WTC11 (cell line): Measurements from ENCODE around the gene PMS2. TPM values are rescaled to one million over a fixed set of nuclear protein-coding genes. Genes with fewer than 3 reads are reported as not detected.

ENCODE experiments used
- ATAC-seq: fragments of 200-7000 bp; cut with Tn5 transposase; 2 replicates; pipeline ENCODE4 v1.10.0; 2021; ENCODE audit warnings: mild to moderate bottlenecking, moderate library complexity
- Bru-seq: library from RNA; stranded (reverse); fragments of 400-500 nt; gene quantifications from one replicate; lab custom pipeline; 2021; lab: Mats Ljungman, UMichigan
- CTCF ChIA-PET: fragments of 300-600 bp; sonication (Branson Sonifier 250); formaldehyde crosslinking; loops from one replicate; lab custom pipeline; 2021; ENCODE audit warnings: antibody characterized with exemption; lab: Charles Lee
- POLR2A ChIA-PET: fragments of 350-600 bp; sonication (Branson Sonifier 250); formaldehyde crosslinking; loops from one replicate; lab custom pipeline; 2021; ENCODE audit warnings: antibody characterized with exemption; lab: Charles Lee
- DNase-seq: peaks from one replicate; pipeline ENCODE4 v3.0.0; 2021; ENCODE audit warnings: low spot score
- H3K27ac Mint-ChIP-seq: 2 replicates; pipeline ENCODE4 v1.8.0; 2021; ENCODE audit warnings: mixed read lengths
- H3K27me3 Mint-ChIP-seq: 2 replicates; pipeline ENCODE4 v1.8.0; 2021; ENCODE audit warnings: low read depth, mild to moderate bottlenecking, moderate library complexity, mixed read lengths
- H3K36me3 Mint-ChIP-seq: 2 replicates; pipeline ENCODE4 v1.8.0; 2021; ENCODE audit warnings: mixed read lengths
- H3K4me1 Mint-ChIP-seq: 2 replicates; pipeline ENCODE4 v1.8.0; 2022; ENCODE audit warnings: mixed read lengths
- H3K4me3 Mint-ChIP-seq: 2 replicates; pipeline ENCODE4 v1.8.0; 2021; ENCODE audit warnings: mild to moderate bottlenecking, moderate library complexity, mixed read lengths
- H3K9me3 Mint-ChIP-seq: 2 replicates; pipeline ENCODE4 v1.8.0; 2021; ENCODE audit warnings: mixed read lengths
- AFF4 ChIP-seq: sonication (generic); formaldehyde crosslinking; IDR thresholded peaks from 2 replicates; pipeline ENCODE4 v1.8.1; 2023; ENCODE audit warnings: mild to moderate bottlenecking, missing genetic modification reagents, borderline replicate concordance
- AR ChIP-seq: fragments of 250-450 bp; sonication (Bioruptor Pico); IDR thresholded peaks from 2 replicates; pipeline ENCODE4 v1.9.0; 2021; ENCODE audit warnings: mild to moderate bottlenecking
- CBFB ChIP-seq: sonication (generic); formaldehyde crosslinking; IDR thresholded peaks from 2 replicates; pipeline ENCODE4 v1.8.1; 2022; ENCODE audit warnings: mild to moderate bottlenecking, low read depth, missing genetic modification reagents
- E2F1 ChIP-seq: sonication (generic); formaldehyde crosslinking; IDR thresholded peaks from 2 replicates; pipeline ENCODE4 v1.8.0; 2022; ENCODE audit warnings: mild to moderate bottlenecking, missing genetic modification reagents
- ERG ChIP-seq: fragments of 250-450 bp; sonication (Bioruptor Pico); IDR thresholded peaks from 2 replicates; pipeline ENCODE4 v1.8.0; 2021; ENCODE audit warnings: mild to moderate bottlenecking
- ESRRA ChIP-seq: sonication (generic); formaldehyde crosslinking; IDR thresholded peaks from 2 replicates; pipeline ENCODE4 v1.8.1; 2022; ENCODE audit warnings: mild to moderate bottlenecking, missing genetic modification reagents, borderline replicate concordance
- FOXJ3 ChIP-seq: sonication (generic); formaldehyde crosslinking; IDR thresholded peaks from 2 replicates; pipeline ENCODE4 v1.9.0; 2021; ENCODE audit warnings: missing genetic modification reagents, mild to moderate bottlenecking, borderline replicate concordance
- FOXP1 ChIP-seq: sonication (generic); formaldehyde crosslinking; IDR thresholded peaks from 2 replicates; pipeline ENCODE4 v1.8.0; 2022; ENCODE audit warnings: missing genetic modification reagents, mild to moderate bottlenecking, moderate library complexity, borderline replicate concordance
- IRF1 ChIP-seq: sonication (generic); formaldehyde crosslinking; IDR thresholded peaks from 2 replicates; pipeline ENCODE4 v1.8.0; 2023; ENCODE audit warnings: missing genetic modification reagents
- JUN ChIP-seq: sonication (generic); formaldehyde crosslinking; IDR thresholded peaks from 2 replicates; pipeline ENCODE4 v1.8.0; 2023; ENCODE audit warnings: mild to moderate bottlenecking, missing genetic modification reagents
- NFE2L1 ChIP-seq: sonication (generic); formaldehyde crosslinking; IDR thresholded peaks from 2 replicates; pipeline ENCODE4 v1.8.1; 2023; ENCODE audit warnings: missing genetic modification reagents
- SOX15 ChIP-seq: fragments of 250-450 bp; sonication (Bioruptor Pico); IDR thresholded peaks from 2 replicates; pipeline ENCODE4 v1.9.0; 2021; ENCODE audit warnings: mild to moderate bottlenecking
- STAT6 ChIP-seq: sonication (generic); formaldehyde crosslinking; conservative IDR thresholded peaks from 2 replicates; pipeline ENCODE4 v1.8.1; 2023; ENCODE audit warnings: mild to moderate bottlenecking, low read depth, missing genetic modification reagents, moderate library complexity
- TEAD4 ChIP-seq: sonication (generic); formaldehyde crosslinking; IDR thresholded peaks from 2 replicates; pipeline ENCODE4 v1.8.0; 2022; ENCODE audit warnings: mild to moderate bottlenecking, missing genetic modification reagents
- ZNF232 ChIP-seq: sonication (generic); formaldehyde crosslinking; IDR thresholded peaks from 2 replicates; pipeline ENCODE4 v1.8.0; 2022; ENCODE audit warnings: mild to moderate bottlenecking, missing genetic modification reagents
- ZNF263 ChIP-seq: sonication (generic); formaldehyde crosslinking; IDR thresholded peaks from 2 replicates; pipeline ENCODE4 v1.8.1; 2022; ENCODE audit warnings: low read depth, mild to moderate bottlenecking, moderate library complexity, missing genetic modification reagents
- ZNF425 ChIP-seq: fragments of 250-450 bp; sonication (Bioruptor Pico); conservative IDR thresholded peaks from 2 replicates; pipeline ENCODE4 v1.9.0; 2021; ENCODE audit warnings: mild to moderate bottlenecking
- ZNF671 ChIP-seq: fragments of 250-450 bp; sonication (Bioruptor Pico); IDR thresholded peaks from 2 replicates; pipeline ENCODE4 v1.8.0; 2021; ENCODE audit warnings: mild to moderate bottlenecking
- long read RNA-seq, 3 experiments: library from RNA in 1 of 3; library from capped mRNA in 1 of 3; library from polyadenylated mRNA in 1 of 3; unstranded in 2 of 3; stranded (forward) in 1 of 3; transcript quantifications; one replicate each; pipeline ENCODE4 v2.0.0, GENCODE V29; 2021
- total RNA-seq: library from RNA; stranded (reverse); gene quantifications from 3 replicates; pipeline ENCODE4 v1.2.3, GENCODE V29; 2021

PMS2 gene
- total RNA-seq (13.7 to 14.8 TPM (median 14.6 TPM) in 3 replicates), Bru-seq, nascent RNA (percentile 61 among the genes with signal in this experiment)
- long read RNA-seq, experiment 1, transcript PMS2-209 (15 exons, 2,765 nt), result minor isoform, 6 of 86 reads
- long read RNA-seq, experiment 1, transcript PMS2-201 (15 exons, 2,855 nt), result major isoform, 42 of 86 reads
- long read RNA-seq, experiment 1, partial matches to known transcripts, result 7 of 86 reads
- long read RNA-seq, experiment 1, other reads (novel, unspliced or antisense), result 29 of 86 reads
- long read RNA-seq, experiment 2, partial matches to known transcripts, result 4 of 11 reads
- long read RNA-seq, experiment 2, other reads (novel, unspliced or antisense), result 3 of 11 reads
- long read RNA-seq, experiment 3, partial matches to known transcripts, result 1 of 4 reads
- long read RNA-seq, experiment 3, other reads (novel, unspliced or antisense), result 1 of 4 reads

GRCh38 chr7:6008668-6009611, at the start of gene PMS2, which contains the start of gene AIMP2:
TSS of gene PMS2 (minus strand) at chr7:6009049. CDS start at chr7:6009019, 30 bp downstream.
TSS of gene AIMP2 (plus strand) at chr7:6009272. CDS start at chr7:6009364, 92 bp downstream.
- Mint-ChIP-seq H3K27ac (peak within 1 kb of the TSS; percentile 92), H3K4me1 (peaks cover 18% of the 10 kb centered on the region), H3K9me3 (no peaks in the 10 kb centered on the region), H3K27me3 (no peaks in the 10 kb centered on the region), H3K4me3 (peak within 1 kb of the TSS; percentile 81), H3K36me3 (peaks cover 22% of the 10 kb centered on the region)
- DNase-seq, result peak; percentile 99
- CTCF ChIA-PET, result interaction anchor here (1.1 to 1.6 kb wide), 3 partner anchors 11 to 152 kb away, joined by 3 to 11 read pairs (median 5); no protein-coding TSS in a partner anchor
- POLR2A ChIA-PET, result interaction anchor here (0.6 to 1.3 kb wide), 5 partner anchors 10 to 367 kb away, joined by 3 to 5 read pairs (median 4); no protein-coding TSS in a partner anchor
- ATAC-seq, result peak; percentile 95
- TF ChIP-seq ZNF671 (CRISPR knock-in tag), result no peak
- TF ChIP-seq AR, result no peak
- no peak for TF ChIP-seq FOXJ3 (CRISPR knock-in tag)
- 0 out of 2 replicates have a peak, but pooled peaks have one; percentile 44 for TF ChIP-seq TEAD4 (CRISPR knock-in tag)
- TF ChIP-seq STAT6, result no peak
- TF ChIP-seq ZNF263 (CRISPR knock-in tag), result no peak; the same call in 1 of the 2 replicates
- TF ChIP-seq IRF1 (CRISPR knock-in tag), result peak; percentile 85
- TF ChIP-seq ZNF232 (CRISPR knock-in tag), result peak; percentile 71; the same call in 1 of the 2 replicates
- peak; percentile 91 for TF ChIP-seq FOXP1
- TF ChIP-seq SOX15, result no peak
- TF ChIP-seq NFE2L1, result peak; percentile 71; the same call in 1 of the 2 replicates
- TF ChIP-seq JUN (CRISPR knock-in tag), result peak; percentile 82; the same call in 1 of the 2 replicates
- no peak for TF ChIP-seq ZNF425 (CRISPR knock-in tag)
- TF ChIP-seq ERG (CRISPR knock-in tag), result no peak
- TF ChIP-seq CBFB, result no peak; the same call in 1 of the 2 replicates
- no peak for TF ChIP-seq AFF4 (CRISPR knock-in tag)
- TF ChIP-seq E2F1, result 0 out of 2 replicates have a peak, but pooled peaks have one; percentile 69
- TF ChIP-seq ESRRA (CRISPR knock-in tag), result peak; percentile 77; the same call in 1 of the 2 replicates
